ENCODE measurements around the gene PLD3. TPM values are rescaled to one million over a fixed set of nuclear protein-coding genes. Genes with fewer than 3 reads are reported as not detected.
A peak's percentile ranks its signal among the peaks of the same experiment; 100 is the strongest.

PLD3 gene
- 200 and 208 TPM in 2 replicates for total RNA-seq
- long read RNA-seq, partial matches to known transcripts: 4 of 6 reads
- long read RNA-seq, other reads (novel, unspliced or antisense): 2 of 6 reads

GRCh38 chr19:40348125-40348913, at the start of gene PLD3, which contains the start of gene C19orf47:
Gene PLD3 (plus strand): TSS chr19:40348695. CDS start chr19:40366484, 17,789 bp downstream.
Gene C19orf47 (minus strand): TSS chr19:40348397. CDS start chr19:40341857, 6,540 bp downstream.
- H3K27me3 Mint-ChIP-seq (ENCODE audit: low read depth): no peaks in the 10 kb centered on the region
- peak; percentile 95 for DNase-seq (ENCODE audit: low read depth, low spot score)

DNA sequence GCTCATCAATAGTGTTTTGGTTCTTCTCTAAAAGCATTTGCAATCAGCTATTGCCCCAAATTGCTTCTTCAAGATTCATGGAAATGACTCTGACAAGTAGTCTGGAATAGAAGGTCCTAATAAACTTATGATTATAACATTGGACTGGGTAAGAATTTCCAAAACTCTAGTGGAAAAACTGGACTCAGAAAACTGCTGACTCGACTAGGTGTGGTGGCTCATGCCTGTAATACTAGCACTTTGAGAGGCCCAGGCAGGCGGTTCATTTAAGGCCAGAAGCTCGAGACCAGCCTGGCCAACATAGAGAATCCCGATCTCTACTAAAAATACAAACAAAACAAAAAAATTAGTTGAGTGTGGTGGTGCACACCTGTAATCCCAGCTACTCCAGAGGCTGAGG, 47.8 kb upstream of the PLD3 start:
- no peaks in the 10 kb centered on the region for H3K27me3 Mint-ChIP-seq (ENCODE audit: low read depth)
- no peaks in the 10 kb centered on the region for H3K9me3 Mint-ChIP-seq
- H3K27ac Mint-ChIP-seq (ENCODE audit: unreplicated experiment): no peak overlapping the region
- H3K36me3 Mint-ChIP-seq (ENCODE audit: low read depth): no peaks in the 10 kb centered on the region
- H3K4me1 Mint-ChIP-seq: peaks cover 5% of the 10 kb centered on the region
- DNase-seq (ENCODE audit: low read depth, low spot score): no peak
- TF ChIP-seq, protein P1, sequence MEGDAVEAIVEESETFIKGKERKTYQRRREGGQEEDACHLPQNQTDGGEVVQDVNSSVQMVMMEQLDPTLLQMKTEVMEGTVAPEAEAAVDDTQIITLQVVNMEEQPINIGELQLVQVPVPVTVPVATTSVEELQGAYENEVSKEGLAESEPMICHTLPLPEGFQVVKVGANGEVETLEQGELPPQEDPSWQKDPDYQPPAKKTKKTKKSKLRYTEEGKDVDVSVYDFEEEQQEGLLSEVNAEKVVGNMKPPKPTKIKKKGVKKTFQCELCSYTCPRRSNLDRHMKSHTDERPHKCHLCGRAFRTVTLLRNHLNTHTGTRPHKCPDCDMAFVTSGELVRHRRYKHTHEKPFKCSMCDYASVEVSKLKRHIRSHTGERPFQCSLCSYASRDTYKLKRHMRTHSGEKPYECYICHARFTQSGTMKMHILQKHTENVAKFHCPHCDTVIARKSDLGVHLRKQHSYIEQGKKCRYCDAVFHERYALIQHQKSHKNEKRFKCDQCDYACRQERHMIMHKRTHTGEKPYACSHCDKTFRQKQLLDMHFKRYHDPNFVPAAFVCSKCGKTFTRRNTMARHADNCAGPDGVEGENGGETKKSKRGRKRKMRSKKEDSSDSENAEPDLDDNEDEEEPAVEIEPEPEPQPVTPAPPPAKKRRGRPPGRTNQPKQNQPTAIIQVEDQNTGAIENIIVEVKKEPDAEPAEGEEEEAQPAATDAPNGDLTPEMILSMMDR (conservative IDR thresholded peaks at IDR 0.05): no peak
- no peak overlapping the region for H3K4me3 Mint-ChIP-seq

More at GRCh38 chr19:40348125-40348913, at the start of gene PLD3, which contains the start of gene C19orf47:
- TF ChIP-seq, protein P1 (conservative IDR thresholded peaks at IDR 0.05): no peak
- no peaks in the 10 kb centered on the region for H3K36me3 Mint-ChIP-seq (ENCODE audit: low read depth)
- H3K9me3 Mint-ChIP-seq: no peaks in the 10 kb centered on the region
- H3K4me3 Mint-ChIP-seq: peak within 1 kb of the TSS; percentile 91
- H3K27ac Mint-ChIP-seq (ENCODE audit: unreplicated experiment): peak within 1 kb of the TSS; percentile 68
- H3K4me1 Mint-ChIP-seq: peaks cover 25% of the 10 kb centered on the region

DNA sequence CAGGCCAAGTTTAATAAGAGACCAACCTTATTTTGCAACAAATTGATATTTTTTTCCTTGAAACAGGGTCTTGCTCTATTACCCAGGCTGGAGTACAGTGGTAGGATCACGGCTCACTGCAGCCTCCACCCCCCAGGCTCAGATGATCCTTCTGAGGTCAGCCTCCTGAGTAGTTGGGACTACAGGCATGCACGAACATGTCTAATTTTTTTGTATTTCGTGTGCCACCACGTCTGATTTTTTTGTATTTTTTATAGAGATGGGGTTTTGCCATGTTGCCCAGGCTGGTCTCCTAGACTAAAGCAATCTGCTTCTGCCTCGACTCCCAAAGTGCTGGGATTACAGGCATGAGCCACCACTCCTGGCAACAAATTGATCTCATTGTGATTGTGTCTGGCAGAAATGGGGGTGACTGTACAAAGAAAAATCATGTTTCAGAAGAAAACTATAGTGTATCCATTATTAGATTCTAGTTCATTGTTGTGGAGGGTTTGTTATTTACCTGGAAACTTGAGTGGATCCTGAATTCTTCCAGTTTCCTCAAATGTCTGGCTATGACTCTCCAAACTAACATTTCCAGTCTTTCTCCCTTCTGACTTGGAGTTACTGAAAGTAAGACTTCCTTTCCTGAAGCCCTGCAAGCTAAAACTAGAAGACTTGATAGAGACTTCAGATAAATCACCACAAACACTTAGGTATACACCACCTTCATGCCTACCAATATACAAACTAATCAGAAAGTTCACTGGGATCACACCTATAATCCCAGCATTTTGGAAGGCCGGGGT, 46.1 kb upstream of the PLD3 start:
- no peak for DNase-seq (ENCODE audit: low read depth, low spot score)
- no peaks in the 10 kb centered on the region for H3K27me3 Mint-ChIP-seq (ENCODE audit: low read depth)
- no peak overlapping the region for H3K4me3 Mint-ChIP-seq
- H3K9me3 Mint-ChIP-seq: no peaks in the 10 kb centered on the region
- peaks cover 5% of the 10 kb centered on the region for H3K4me1 Mint-ChIP-seq
- H3K36me3 Mint-ChIP-seq (ENCODE audit: low read depth): no peaks in the 10 kb centered on the region
- H3K27ac Mint-ChIP-seq (ENCODE audit: unreplicated experiment): no peak overlapping the region
- TF ChIP-seq, protein P1 (conservative IDR thresholded peaks at IDR 0.05): no peak

DNA sequence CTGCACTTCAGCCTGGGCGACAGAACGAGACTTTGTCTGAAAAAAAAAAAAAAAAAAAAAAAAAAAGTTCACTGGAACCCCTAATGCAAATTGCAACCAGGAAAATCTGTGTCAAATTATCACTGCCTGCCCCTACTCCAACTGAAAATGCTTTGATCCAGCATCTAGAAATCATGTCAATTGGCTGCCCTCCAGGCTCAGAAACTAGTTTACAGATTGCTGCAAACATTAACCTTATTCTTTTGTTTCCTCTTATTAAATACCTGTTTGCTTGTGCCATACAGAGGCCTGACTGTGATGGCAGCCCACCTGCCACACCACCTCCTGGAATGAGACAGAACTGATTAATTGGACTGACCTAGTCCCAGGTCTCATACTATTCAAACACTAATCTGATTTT, 44.7 kb upstream of the PLD3 start:
- no peaks in the 10 kb centered on the region for H3K9me3 Mint-ChIP-seq
- H3K4me3 Mint-ChIP-seq: no peak overlapping the region
- DNase-seq (ENCODE audit: low read depth, low spot score): no peak
- peak overlapping the region; percentile 46 for H3K27ac Mint-ChIP-seq (ENCODE audit: unreplicated experiment)
- peaks cover 5% of the 10 kb centered on the region for H3K4me1 Mint-ChIP-seq
- H3K27me3 Mint-ChIP-seq (ENCODE audit: low read depth): no peaks in the 10 kb centered on the region
- TF ChIP-seq, protein P1 (conservative IDR thresholded peaks at IDR 0.05): no peak
- H3K36me3 Mint-ChIP-seq (ENCODE audit: low read depth): no peaks in the 10 kb centered on the region

GRCh38 chr19:40304306-40304705, 44.2 kb upstream of the PLD3 start:
- H3K4me3 Mint-ChIP-seq: no peak overlapping the region
- TF ChIP-seq, protein P1 (conservative IDR thresholded peaks at IDR 0.05): no peak

More at GRCh38 chr19:40304306-40304705, 44.2 kb upstream of the PLD3 start:
- Mint-ChIP-seq H3K36me3 (ENCODE audit: low read depth) (no peaks in the 10 kb centered on the region), H3K27me3 (ENCODE audit: low read depth) (no peaks in the 10 kb centered on the region), H3K27ac (ENCODE audit: unreplicated experiment) (peak overlapping the region; percentile 51), H3K4me1 (peaks cover 5% of the 10 kb centered on the region), H3K9me3 (no peaks in the 10 kb centered on the region)
- no peak for DNase-seq (ENCODE audit: low read depth, low spot score)
